Left renal cortex interstitium (tissue), 4 donors: Measurements from ENCODE around the gene ZNF346. TPM values are rescaled to one million over a fixed set of nuclear protein-coding genes. Genes with fewer than 3 reads are reported as not detected.
"Not testable (repeated sequence)": the region's sequence is repeated elsewhere in the genome, so short reads cannot be mapped to it uniquely, and the experiment has no call there.

Experiments
- DNase-seq, 4 donors: peaks; one replicate each; pipeline ENCODE4 v3.0.0-alpha.2; 2013; ENCODE audit warnings: low read depth in 4 of 4, low spot score in 2 of 4, missing footprints in 1 of 4
- polyA plus RNA-seq, 4 donors: library from polyadenylated mRNA; unstranded; fragments of 120-200 nt; gene quantifications; one replicate each; pipeline ENCODE4 v1.2.1, GENCODE V29; 2013; ENCODE audit not compliant: insufficient read length in 4 of 4

Gene ZNF346
- polyA plus RNA-seq, 4 donors = 19.6 to 30.4 (median 24.7) TPM

GRCh38 chr5:177008716-177009115, 13.8 kb upstream of the ZNF346 start:
- DNase-seq = no peak

DNA sequence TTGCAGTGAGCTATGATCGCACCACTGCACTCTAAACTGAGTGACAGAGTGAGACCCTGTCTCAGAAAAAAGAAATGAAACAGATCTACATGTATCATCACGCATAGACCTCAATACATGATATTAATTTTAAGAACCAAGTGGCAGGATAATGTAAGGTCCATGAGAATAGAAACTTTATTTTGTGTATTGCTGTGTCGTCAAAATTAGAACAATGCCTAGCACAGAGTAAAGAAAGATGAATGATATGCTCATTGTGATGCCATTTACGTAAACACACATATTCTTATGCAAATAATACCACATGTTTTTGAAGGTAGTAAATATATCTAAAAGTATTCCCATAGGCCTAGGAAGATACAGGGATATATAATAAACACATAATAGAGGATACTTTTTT, 12.3 kb upstream of the ZNF346 start:
- no peak for DNase-seq

- no peak for DNase-seq
Observed at GRCh38 chr5:177015156-177015555, 7.3 kb upstream of the ZNF346 start.

DNA sequence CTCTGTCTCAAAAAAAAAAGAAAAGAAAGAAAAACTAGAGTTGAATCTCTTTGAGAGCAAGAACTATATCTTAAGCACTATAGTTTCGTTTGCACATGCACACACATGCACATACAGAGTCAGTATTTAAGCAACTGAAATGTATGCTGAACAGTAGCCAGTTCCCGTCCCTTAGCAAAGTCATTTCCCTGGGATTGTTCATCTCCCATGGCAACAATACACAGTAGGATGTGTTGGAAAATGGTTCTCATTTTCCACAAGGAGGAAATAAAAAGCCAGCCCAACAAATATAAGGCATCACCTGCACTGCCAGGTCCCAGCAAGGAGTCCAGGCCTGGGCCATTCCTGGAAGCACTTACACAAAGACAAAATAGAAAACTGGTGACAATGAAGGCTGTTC, 4.2 kb upstream of the ZNF346 start:
- DNase-seq = no peak

GRCh38 chr5:177020033-177020432, 2.5 kb upstream of the ZNF346 start:
- no peak for DNase-seq

- DNase-seq = no peak
Observed at GRCh38 chr5:177023303-177023664, 788 bp downstream of the ZNF346 start.

GRCh38 chr5:177024559-177024958, 2.1 kb downstream of the ZNF346 start:
- no peak for DNase-seq

DNA sequence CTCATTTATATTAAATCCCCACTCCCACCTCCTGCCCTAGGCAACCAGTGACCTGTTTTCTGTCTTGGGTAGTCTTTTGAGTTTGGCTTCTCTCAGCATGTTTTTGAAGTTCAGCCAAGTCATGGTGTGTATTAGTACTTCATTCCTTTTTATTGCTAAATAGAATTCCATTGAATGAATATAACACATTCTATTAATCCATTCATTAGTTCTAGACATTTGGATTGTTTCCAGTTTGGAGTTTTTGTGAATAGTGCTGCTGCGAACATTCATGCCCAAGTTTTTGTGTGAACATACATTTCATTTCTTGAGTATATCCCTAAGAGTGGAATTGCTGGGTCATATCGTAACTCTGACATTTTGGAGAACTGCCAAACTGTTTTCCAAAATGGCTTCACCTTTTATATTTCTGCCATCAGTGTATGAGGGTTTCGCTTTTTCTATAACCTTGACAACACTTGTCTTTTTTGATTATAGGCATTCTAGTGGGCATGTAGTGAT, 2.7 kb downstream of the ZNF346 start:
- no peak for DNase-seq

- DNase-seq = no peak
Observed at GRCh38 chr5:177027665-177028064, 5.2 kb downstream of the ZNF346 start.

DNA sequence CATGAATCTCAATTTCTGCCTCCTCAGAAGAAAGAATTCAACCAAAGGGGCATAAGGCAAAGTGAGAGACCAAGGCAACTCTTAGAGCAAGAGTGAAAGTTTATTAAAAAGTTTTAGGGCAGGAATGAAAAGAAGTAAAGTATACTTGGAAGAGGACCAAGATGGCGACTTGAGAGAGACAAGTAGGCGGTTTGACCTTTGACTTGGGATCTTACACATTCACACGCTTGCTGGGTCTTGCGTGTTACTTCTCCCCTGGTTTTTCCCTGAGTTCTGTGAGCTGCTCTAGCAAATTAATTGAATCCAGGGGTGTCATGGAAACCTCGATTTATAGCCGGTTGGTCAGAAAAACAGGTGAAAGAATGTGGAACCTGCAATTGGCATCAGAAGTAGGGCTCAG, 7.0 kb downstream of the ZNF346 start:
- DNase-seq = no peak

GRCh38 chr5:177035976-177036375, 13.5 kb downstream of the ZNF346 start:
- DNase-seq = peak in 2 of 4 donors; percentile 3 to 23

DNA sequence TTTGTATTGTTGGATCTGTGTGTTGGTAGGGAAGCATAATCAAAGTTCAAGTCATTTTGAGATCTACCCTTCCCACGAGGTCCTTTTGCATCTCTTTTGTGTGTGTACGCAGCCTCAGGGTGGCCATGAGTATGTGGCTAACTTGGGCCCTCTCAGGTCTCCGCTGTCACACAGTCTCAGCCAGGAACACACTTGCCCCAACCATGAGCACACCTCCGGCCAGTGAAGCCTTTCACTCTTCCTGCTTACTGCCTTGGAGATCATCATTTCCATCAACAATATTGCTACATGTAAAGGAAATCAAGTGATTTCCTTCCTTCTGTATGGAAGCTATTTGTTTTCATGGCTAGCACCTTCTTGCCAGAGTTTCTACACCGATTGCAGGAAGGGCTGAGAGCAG, 13.9 kb downstream of the ZNF346 start:
- DNase-seq = no peak

- no peak for DNase-seq
Observed at GRCh38 chr5:177036921-177037320, 14.4 kb downstream of the ZNF346 start.

- DNase-seq = no peak
Observed at GRCh38 chr5:177040814-177041420, 18.4 kb downstream of the ZNF346 start.

DNA sequence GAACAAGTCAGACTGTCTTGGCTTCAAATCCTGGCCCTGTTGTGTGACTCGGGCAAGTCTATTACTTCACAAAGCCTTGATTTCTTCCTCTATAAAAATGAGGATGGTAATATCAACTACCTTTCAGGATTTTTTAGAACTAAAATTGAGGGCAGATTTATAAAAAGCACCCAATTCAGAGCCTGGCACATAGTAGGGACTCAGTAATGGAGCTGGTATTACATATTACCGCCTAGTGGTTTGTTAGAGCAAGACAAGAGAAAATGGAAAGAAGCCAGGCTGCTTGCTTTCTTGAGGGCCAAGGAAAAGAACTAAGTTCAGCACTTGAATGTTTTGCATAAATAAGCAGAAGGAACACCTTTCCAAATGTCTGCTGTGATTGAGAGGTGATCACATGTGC, 19.4 kb downstream of the ZNF346 start:
- no peak for DNase-seq

DNA sequence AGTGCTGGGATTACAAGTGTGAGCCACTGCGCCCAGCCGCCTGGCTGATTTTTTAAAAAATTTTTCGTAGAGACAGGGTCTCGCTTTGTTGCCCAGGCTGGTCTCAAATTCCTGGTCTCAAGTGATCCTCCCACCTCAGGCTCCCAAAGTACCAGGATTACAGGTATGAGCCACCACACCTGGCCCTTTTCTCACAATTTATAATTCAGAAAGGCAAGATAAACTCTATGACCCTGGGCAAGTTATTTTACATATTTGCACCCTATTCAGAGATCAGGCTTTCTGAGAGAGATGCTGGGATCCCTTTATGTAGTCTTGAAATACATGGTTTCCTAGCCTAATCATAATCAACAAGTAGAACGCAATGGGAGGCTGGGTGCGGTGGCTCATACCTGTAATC, 20.6 kb downstream of the ZNF346 start:
- DNase-seq = no peak

DNA sequence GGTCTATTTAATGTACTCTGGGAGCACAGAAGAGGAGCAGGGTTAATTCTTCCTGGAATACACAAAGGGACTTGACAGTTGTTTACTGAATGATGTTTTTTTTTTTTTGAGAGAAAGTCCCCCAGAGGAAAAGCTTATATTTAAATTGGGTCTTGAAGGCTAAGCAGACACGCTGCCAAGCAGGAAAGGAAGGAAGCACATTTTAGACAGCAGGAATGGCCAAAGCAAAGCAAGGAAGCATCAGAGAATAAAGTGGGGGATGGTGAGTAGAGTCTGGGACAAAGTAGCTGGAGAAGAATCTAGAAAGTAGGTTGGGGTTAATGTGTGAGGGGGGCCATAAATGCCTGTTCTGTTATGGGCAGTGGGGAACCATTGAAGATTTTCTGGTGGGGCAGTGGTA, 21.5 kb downstream of the ZNF346 start:
- DNase-seq = no peak

- DNase-seq = no peak
Observed at GRCh38 chr5:177044641-177045040, 22.1 kb downstream of the ZNF346 start.

- no peak for DNase-seq
Observed at GRCh38 chr5:177045631-177046030, 23.1 kb downstream of the ZNF346 start.

GRCh38 chr5:177048531-177048930, 26.0 kb downstream of the ZNF346 start:
- not testable (repeated sequence) for DNase-seq

DNA sequence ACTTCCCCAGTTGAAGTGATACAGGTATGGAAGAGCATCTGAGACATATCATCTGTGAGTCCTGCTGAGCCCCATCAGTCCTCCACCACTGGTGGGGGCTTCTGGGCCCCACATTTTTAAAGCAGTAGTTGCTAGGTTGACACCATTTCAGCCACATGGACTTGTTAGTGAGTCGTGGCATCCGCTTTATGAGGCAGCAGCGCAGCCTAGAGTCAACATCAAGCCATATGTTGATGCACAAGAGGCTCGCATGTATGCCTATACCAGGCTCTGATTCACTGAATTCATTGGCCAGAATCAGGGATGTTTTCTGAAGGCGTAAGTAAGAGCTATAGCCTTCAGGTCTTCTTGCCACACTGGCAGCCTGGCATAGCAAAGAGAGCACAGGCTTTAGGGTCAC, 26.8 kb downstream of the ZNF346 start:
- no peak for DNase-seq

- no peak for DNase-seq
Observed at GRCh38 chr5:177064500-177065277, 42.2 kb downstream of the ZNF346 start.
